Esophagus squamous epithelium (tissue), 5 donors: ENCODE measurements around the gene BASP1. TPM values are rescaled to one million over a fixed set of nuclear protein-coding genes. Genes with fewer than 3 reads are reported as not detected.

Experiments used
- DNase-seq: peaks from one replicate; lab custom pipeline; 2025; lab: John Stamatoyannopoulos, UW
- H3K27ac ChIP-seq, 4 donors: fragments of 200-600 bp; sonication (generic); one replicate each; pipeline ENCODE4 v1.5.1; 2016 to 2019; ENCODE audit warnings: mild to moderate bottlenecking in 1 of 4
- H3K27me3 ChIP-seq, 4 donors: fragments of 200-600 bp; sonication (generic); 1 replicate in 3 of 4; 2 replicates in 1 of 4; pipeline versions ENCODE4 v1.5.1 to v1.6.0; 2017 to 2021; ENCODE audit warnings: antibody characterized with exemption in 1 of 4
- H3K36me3 ChIP-seq, 3 donors: fragments of 200-600 bp; sonication (generic); one replicate each; pipeline ENCODE4 v1.5.1; 2016 to 2019
- H3K4me1 ChIP-seq, 3 donors: fragments of 200-600 bp; sonication (generic); one replicate each; pipeline ENCODE4 v1.5.1; 2017 to 2019
- H3K4me3 ChIP-seq, 4 donors: fragments of 200-600 bp; sonication (generic); 1 replicate in 3 of 4; 2 replicates in 1 of 4; pipeline ENCODE4 v1.5.1; 2016 to 2019; ENCODE audit warnings: mild to moderate bottlenecking in 2 of 4, moderate library complexity in 1 of 4
- H3K9me3 ChIP-seq, 3 donors: fragments of 200-600 bp; sonication (generic); one replicate each; pipeline ENCODE4 v1.5.1; 2016 to 2019
- POLR2A ChIP-seq, 4 donors: fragments of 450-650 bp; IDR thresholded peaks; one replicate each; pipeline ENCODE4 v1.6.1; 2017; ENCODE audit warnings: antibody characterized with exemption in 4 of 4, mild to moderate bottlenecking in 4 of 4, moderate library complexity in 3 of 4
- WGBS, 2 donors: methylation state at CpG; one replicate each; pipeline ENCODE4 v1.1.5; 2018; 5-methylcytosine and 5-hydroxymethylcytosine counted together
- intact Hi-C: fragments of 100-400 bp; cut with DNase I; formaldehyde crosslinking; loops from one replicate; pipeline ENCODE4 v1.15.0; 2022
- total RNA-seq, 4 donors: library from RNA; depleted of rRNA; stranded (reverse); fragments of >200 nt; gene quantifications; one replicate each; pipeline ENCODE4 v1.1.0, GENCODE V29; 2016
- TF ChIP-seq, protein P1 (sequence below), 6 experiments: fragments of 450-650 bp in 4 of 6; fragments of 200-600 bp in 2 of 6; sonication (generic) in 2 of 6; IDR thresholded peaks; one replicate each; pipeline ENCODE4 v1.5.1; 2016 to 2019; ENCODE audit warnings: antibody characterized with exemption in 6 of 6, mild to moderate bottlenecking in 4 of 6, moderate library complexity in 4 of 6
- donor health status: DM: yes; HTN: yes; CAD: no.

BASP1 gene
- total RNA-seq, 4 donors from 2014 or later, result 5.2 to 16.7 (median 13.6) TPM

DNA sequence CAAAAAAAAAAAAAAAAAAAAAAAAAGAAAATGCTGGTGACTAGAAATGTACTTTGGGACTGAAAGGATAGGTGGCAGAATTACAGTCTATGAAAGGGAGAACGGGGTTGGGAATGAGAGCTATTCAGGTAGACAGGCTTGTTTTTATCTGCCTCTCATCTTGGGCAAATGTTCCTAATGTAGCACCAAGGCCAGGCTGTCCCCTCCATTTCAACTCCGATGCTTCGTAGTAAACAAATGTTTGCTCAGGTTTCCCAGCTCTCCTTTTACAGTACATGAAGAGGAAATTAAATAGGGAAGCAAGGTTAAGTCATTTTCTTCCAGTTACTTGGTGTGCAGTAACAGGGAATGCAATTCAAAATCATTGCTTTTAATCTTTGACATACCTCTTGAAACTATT, 4.4 kb upstream of the BASP1 start:
- DNase-seq, result no peak
- no peak overlapping the region for H3K4me3 ChIP-seq
- peaks cover 6 to 19% (median 8%) of the 10 kb centered on the region in 3 donors for H3K4me1 ChIP-seq
- no peaks in the 10 kb centered on the region for H3K36me3 ChIP-seq
- WGBS, 2 donors, result 59 to 76% methylated on average over 3 of the region's 3 CpGs
- H3K9me3 ChIP-seq, result no peaks in the 10 kb centered on the region
- peaks cover 0 to 34% (median 2%) of the 10 kb centered on the region in 4 donors for H3K27me3 ChIP-seq
- intact Hi-C loops, result no loop called here
- TF ChIP-seq, protein P1, sequence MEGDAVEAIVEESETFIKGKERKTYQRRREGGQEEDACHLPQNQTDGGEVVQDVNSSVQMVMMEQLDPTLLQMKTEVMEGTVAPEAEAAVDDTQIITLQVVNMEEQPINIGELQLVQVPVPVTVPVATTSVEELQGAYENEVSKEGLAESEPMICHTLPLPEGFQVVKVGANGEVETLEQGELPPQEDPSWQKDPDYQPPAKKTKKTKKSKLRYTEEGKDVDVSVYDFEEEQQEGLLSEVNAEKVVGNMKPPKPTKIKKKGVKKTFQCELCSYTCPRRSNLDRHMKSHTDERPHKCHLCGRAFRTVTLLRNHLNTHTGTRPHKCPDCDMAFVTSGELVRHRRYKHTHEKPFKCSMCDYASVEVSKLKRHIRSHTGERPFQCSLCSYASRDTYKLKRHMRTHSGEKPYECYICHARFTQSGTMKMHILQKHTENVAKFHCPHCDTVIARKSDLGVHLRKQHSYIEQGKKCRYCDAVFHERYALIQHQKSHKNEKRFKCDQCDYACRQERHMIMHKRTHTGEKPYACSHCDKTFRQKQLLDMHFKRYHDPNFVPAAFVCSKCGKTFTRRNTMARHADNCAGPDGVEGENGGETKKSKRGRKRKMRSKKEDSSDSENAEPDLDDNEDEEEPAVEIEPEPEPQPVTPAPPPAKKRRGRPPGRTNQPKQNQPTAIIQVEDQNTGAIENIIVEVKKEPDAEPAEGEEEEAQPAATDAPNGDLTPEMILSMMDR (IDR thresholded peaks at IDR 0.05), result no peak
- TF ChIP-seq POLR2A (IDR thresholded peaks at IDR 0.05), result no peak
- H3K27ac ChIP-seq, result no peak overlapping the region

DNA sequence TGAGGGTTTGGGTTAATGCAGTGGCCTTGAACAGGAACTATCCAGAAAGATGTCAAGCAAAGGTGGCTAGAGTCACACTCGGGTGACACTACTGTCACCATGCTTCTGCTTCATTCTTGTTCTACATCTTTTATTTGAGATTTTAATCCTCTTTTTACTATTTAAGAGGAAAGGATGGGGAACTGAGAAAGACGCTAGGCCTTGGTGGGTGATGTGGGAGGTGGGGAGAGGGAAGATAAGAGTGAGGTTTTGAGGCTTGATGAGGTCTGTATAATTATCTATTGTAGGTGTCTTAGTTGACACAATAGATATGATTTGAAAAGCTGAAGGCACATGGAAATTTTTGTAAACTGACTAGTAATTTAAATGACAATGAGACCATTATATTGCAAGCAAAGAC, 3.5 kb upstream of the BASP1 start:
- Histone ChIP-seq H3K4me3 (no peak overlapping the region), H3K27me3 (peaks cover 0 to 43% (median 2%) of the 10 kb centered on the region in 4 donors), H3K9me3 (no peaks in the 10 kb centered on the region), H3K36me3 (no peaks in the 10 kb centered on the region), H3K4me1 (peaks cover 8 to 28% (median 8%) of the 10 kb centered on the region in 3 donors), H3K27ac (no peak overlapping the region)
- no peak for TF ChIP-seq POLR2A (IDR thresholded peaks at IDR 0.05)
- TF ChIP-seq, protein P1 (IDR thresholded peaks at IDR 0.05), result no peak
- no peak for DNase-seq
- whole genome bisulfite sequencing, 2 donors, result 74 to 77% methylated on average over 2 of the region's 2 CpGs
- intact Hi-C loops, result no loop called here

DNA sequence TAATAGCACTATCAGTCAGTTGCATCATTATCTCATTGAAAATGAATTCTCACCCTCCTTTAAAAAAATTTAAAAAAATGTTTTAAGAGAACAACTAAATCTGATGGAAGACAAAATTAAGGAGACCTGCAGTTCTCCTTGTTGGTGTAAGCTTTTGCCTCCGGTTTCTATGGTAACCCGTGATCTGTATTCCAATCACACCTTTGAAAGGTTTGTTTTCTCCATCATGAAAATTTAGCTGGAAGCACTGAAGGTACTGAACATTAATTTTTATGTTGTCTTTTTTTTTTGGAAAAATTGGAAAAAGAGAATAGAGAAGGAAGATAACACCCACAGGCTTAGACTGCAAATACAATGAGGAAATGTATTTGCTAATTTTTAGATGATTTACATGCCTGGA, 2.5 kb upstream of the BASP1 start:
- Histone ChIP-seq H3K27me3 (peaks cover 0 to 51% (median 2%) of the 10 kb centered on the region in 4 donors), H3K36me3 (no peaks in the 10 kb centered on the region), H3K4me1 (peaks cover 8 to 31% (median 8%) of the 10 kb centered on the region in 3 donors), H3K9me3 (no peaks in the 10 kb centered on the region), H3K4me3 (no peak overlapping the region), H3K27ac (no peak overlapping the region)
- WGBS, 2 donors, result 72 to 81% methylated on average over 2 of the region's 2 CpGs
- intact Hi-C loops, result loop anchor here (5.0 kb wide), 1 partner anchor 1092 kb away; no protein-coding TSS in a partner anchor
- no peak for TF ChIP-seq POLR2A (IDR thresholded peaks at IDR 0.05)
- TF ChIP-seq, protein P1 (IDR thresholded peaks at IDR 0.05), result no peak
- no peak for DNase-seq

DNA sequence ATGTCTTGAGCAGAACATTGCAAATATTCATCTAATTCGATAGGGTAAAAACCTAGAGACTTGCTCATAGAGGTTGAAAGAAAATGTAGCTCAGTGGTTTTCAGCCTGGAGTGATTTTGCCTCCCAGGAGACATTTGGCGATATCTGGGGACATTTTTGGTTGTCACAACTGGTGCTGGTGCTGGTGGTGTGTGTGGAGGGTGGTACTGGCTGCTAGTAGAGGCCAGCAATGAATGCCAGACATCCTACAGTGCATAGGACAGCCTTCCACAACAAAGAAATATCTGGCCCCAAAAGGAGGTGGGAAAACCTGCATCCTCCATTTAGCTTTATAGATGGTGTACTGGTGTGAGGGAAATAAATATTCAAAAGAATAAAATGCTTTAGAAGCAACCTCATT, 2.1 kb upstream of the BASP1 start:
- intact Hi-C loops, result loop anchor here (5.0 kb wide), 1 partner anchor 1092 kb away; no protein-coding TSS in a partner anchor
- WGBS, 2 donors, result 66 to 73% methylated on average over 2 of the region's 2 CpGs
- Histone ChIP-seq H3K4me1 (peaks cover 8 to 31% (median 8%) of the 10 kb centered on the region in 3 donors), H3K27ac (no peak overlapping the region), H3K4me3 (no peak overlapping the region), H3K27me3 (peaks cover 0 to 50% (median 2%) of the 10 kb centered on the region in 4 donors), H3K36me3 (no peaks in the 10 kb centered on the region), H3K9me3 (no peaks in the 10 kb centered on the region)
- no peak for TF ChIP-seq POLR2A (IDR thresholded peaks at IDR 0.05)
- TF ChIP-seq, protein P1 (IDR thresholded peaks at IDR 0.05), result no peak
- DNase-seq, result no peak

DNA sequence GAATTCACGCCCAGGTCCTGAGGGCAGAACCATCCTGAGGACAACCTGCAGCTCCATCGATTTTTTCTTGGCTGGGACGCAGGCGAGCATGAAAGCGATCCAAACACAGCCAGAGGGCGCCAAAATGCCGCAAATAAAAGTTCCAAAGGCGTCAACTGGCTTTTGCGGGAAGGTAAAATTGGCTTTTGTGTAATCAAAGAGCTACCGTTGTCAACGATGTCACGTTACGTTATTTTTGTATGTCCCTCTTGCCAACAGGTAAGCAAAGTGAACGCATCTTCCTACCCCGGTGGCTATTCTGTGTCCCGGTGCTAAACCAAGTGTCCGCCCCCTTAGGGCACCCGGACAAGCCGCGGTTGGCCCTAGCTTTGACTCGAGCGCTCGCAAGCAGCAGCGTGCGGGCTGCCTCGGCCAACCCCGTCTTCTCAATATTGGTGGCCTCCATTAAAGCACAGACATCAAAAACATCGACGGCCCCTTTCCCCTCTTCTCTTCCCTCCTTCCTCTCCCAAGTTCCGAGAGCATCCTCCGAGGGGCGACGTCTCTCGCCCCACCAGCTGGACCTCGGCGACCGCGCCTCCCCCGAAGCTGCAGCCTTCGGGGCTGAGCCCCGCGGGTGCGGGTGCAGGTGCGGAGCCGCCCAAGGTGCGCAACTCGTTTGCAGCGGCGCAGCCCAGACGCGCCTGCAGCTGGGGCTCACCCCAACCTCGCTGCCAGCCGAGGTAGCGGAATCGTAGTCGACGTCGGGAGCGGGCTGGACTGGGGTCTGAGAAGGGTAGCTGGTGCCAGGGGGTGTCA, 1.1 kb upstream of the BASP1 start:
- TF ChIP-seq, protein P1 (IDR thresholded peaks at IDR 0.05), result peak; percentile 67 to 86 (median 79)
- TF ChIP-seq POLR2A (IDR thresholded peaks at IDR 0.05), result no peak
- Histone ChIP-seq H3K27me3 (peaks cover 0 to 50% (median 2%) of the 10 kb centered on the region in 4 donors), H3K4me3 (peak overlapping the region in 3 of 4 donors; percentile 64 to 77 (median 70)), H3K27ac (peak overlapping the region in 3 of 4 donors; percentile 15 to 82 (median 56)), H3K4me1 (peaks cover 8 to 31% (median 8%) of the 10 kb centered on the region in 3 donors), H3K9me3 (no peaks in the 10 kb centered on the region), H3K36me3 (no peaks in the 10 kb centered on the region)
- WGBS, 2 donors, result 0% methylated on average over 8 to 47 of the region's 59 CpGs
- intact Hi-C loops, result loop anchor here (5.0 kb wide), 1 partner anchor 1091 kb away; no protein-coding TSS in a partner anchor
- DNase-seq, result peak; percentile 29
